HS-5 (cell line): Measurements from ENCODE around the gene MUSTN1.

Experiments
- DNase-seq: peaks from one replicate; pipeline ENCODE4 v3.0.0-alpha.2; 2012; ENCODE audit warnings: low read depth

Gene MUSTN1

DNA sequence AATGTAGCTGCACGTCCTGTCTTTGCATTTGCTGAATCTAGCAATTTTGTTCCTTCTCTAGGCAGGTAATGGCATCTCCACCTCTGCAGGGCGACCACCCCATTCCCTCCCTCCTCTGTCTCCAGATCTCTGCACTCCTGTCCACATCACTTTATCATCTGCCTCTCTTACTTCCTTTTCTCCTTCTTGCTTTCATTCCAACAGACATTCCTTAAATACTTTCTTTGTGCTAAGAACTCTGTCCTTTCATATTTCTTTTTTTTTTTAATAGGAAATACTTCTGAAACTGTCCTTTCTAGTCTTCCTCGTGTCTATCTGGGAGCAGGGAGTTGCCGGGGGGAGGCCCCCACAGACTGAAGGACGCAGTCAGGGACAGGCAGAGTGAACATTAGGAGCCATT is 33.0 kb downstream of the MUSTN1 start:
- no peak for DNase-seq

DNA sequence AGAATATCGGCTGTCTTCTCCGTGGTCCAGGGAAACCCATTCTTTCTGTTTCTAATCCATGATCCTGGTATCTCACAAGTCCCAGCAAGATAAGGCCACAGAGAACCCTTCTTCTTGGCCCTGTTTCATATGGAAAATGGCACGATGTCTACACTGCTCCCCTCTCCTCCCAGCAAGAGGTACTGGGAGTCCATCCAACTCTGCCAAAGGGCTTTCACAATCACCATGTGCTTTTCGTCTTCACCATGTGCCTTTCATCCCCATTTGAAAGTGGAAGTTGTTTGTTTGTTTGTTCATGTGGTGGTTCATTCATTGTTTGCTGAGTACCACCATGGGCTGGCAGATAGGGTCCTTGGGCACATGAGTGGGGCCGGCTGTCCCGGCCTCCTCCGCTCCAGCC is 34.7 kb downstream of the MUSTN1 start:
- DNase-seq: no peak

DNA sequence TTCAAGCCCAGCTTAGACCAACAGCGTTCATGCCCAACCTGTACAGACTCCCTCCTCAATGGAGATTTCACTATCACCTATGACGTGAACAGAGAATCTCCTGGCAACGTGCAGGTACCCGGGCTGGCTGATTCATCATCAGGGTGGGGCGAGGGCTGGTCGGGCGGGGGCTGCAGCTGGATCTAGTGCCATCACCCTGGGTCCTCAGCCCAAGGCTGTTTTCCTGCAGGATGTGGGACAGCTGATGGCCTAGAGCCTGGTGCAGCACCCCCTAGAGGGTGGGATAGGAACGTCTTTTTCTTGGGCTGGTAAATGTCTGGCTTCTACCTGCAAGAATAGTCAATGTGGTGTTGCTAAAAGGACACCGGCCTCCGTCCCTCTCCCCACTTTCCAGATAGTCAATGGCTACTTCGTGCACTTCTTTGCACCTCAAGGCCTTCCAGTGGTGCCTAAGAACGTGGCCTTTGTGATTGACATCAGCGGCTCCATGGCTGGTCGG is 35.8 kb downstream of the MUSTN1 start:
- no peak for DNase-seq

DNA sequence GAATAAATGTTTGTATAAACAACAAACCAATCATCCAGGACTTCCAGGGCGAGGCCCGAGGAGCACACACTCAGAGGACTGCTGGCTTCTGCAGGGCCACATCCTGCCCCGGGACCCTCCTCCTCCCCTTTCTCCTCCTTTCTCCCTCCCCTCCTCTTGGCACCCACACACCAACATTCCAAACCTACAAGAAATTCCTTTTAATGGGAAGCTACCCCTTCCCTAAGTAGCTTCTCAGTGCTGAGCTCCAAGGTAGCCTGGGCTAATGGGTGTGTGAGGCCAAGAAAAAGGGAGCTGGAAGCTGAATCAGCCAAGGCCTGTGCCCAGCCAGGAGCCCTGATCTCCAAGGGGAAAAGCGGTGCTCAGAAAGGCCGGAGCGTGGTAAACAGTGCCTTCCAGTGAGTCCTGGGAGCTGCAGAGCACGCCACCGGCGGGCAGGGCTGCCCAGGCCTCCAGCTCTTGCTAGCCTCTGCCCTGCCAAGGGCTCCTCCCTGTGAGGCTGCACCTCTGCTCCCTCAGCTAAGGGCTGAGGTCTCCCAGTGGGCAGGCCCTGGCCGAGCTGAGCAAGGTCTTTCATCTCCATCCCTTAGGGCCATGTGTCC is 36.3 kb downstream of the MUSTN1 start:
- no peak for DNase-seq

DNA sequence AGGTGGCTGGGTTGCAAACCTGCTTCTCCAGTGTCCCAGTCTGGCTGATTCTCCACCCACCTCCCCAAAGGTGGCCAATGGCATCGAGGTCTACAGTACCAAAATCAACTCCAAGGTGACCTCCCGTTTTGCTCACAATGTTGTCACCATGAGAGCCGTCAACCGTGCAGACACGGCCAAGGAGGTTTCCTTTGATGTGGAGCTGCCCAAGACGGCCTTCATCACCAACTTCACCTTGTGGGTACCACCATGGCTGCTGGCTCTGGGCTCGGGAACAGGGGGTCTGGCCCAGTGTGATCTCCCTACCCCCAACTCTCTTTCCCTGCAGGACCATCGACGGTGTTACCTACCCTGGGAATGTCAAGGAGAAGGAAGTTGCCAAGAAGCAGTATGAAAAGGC is 38.4 kb downstream of the MUSTN1 start:
- DNase-seq: no peak

DNA sequence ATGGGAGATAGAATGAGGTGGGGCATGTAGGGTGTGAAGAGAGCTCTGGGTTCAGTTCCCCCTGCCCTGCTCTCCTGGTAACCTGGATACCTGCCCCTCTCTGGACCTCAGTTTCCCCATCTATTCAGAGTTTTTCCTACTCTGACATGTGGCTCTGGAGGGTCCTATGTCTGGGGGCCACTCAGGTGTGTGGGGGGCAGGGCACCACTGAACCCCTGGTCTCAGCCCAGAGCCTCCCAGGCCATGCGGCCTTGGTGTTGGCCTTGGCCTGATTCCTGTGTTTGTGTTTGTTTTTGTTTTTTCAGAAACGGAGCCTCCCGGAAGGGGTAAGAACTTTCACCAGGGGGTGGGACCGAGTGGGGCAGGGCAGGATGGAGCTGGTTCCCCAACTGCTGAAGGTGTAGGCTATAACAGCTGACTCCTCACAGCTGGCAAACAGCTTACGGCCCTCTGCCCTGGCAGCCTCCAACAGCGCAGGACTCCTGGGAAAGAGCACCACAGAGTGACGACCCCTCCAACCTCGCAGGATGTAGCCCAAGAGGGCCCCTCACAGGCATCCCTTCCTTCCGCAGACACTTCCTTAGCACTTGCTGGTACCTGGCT is 39.4 kb downstream of the MUSTN1 start:
- DNase-seq: no peak

DNA sequence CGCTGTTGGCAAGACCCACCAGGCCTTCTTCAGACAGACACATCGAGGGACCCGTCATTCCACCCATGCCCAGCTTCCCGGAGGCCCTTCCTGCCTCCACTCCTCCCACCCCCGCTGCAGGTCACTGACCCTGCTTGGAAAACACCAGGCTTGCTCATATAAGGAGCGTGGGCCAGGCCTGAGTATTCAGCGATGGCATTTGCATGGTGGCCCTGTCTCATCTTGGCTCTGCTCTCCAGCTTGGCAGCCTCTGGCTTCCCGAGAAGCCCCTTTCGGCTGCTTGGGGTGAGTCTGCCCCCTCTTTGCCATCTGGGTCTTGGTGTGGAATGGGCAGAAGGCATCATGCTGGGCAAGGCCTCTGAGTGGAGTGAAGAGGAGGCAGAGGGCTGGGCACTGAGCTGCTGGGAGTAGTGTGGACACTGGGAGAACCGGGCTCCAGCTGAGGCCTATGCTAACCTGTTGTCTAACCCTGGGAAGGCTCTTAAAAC is 40.2 kb downstream of the MUSTN1 start, which contains the start of gene ITIH3:
Gene ITIH3, plus strand, starts transcription at position 185 of the 488 bp plus-strand sequence. Its CDS starts 8 bp downstream, at position 193.
- DNase-seq: no peak

DNA sequence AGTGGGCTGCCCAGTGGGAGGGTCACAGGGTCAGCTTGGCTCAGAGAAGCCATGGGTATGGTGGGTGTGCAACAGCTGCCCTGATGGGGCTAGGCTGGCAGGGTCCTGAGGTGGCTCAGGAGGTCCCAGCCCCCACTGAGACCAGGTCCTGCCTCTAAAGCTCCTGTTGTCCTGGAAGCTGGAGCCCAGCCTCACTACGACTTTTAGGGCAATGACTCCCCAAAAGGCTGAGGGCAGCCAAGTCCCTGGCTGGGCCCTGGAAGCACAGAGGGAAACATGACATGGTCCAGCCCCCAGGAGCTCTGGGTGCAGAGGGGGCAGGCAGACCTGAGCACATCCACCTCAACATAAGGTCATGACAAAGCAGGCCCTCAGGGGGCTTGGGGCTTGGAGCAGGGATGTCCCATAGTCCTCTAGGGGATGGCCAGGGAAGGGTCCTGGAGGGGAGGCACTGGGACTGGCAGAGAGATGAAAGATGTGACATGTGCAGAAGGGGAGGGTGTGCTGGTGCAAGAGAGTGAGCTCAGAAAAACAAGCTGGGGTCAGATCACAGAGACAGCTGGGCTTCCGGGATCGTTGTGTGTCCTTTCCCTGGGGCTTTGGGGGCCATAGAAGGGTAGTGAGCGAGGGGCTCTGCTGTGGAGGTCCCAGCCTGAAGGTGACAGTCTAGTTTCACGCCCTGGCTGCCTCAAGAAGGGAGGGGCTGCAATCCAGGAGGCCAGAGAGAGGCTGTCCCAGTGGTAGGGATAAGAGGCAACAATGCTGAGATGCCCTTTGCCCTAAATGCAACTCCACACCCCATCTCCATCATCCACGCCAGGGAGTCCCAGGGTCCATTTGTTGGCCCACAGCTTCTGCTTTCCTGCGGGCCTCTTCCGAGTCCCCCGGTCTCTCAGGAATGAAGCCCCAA is 40.9 kb downstream of the MUSTN1 start:
- DNase-seq: no peak

DNA sequence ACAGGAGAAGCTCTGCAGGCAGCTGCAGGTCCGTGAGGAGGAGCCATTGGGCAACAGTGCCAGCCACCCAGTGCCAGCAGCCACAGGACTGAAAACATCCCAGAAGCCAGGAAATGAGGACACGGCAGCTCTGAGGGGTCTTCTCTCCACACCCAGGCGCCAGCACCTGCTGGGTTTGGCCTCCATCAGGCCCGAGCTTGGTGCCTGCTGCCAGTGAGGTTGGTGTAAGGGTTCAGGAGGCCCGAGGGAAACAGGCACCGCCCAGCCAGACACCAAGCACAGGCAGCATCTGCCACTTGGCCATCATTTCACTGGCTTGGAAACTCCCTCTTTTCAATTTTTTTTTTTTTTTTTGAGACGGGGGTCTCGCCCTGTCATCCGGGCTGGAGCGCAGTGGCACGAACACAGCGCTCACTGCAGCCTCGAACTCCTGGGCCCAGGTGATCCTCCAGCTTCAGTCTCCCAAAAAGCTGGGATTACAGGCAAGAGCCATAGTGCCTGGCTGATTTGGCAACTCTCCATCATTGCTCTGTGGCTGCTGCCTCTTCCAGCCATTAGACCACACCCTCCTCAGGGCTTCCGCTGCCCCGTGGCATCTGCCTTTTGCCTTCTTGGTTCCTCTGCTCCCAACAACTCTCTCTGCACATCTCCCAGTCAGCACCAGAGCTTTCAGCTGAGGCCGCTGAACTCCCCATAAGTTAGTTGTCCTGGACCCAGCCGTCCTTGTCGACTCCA is 41.7 kb downstream of the MUSTN1 start:
- DNase-seq: no peak

DNA sequence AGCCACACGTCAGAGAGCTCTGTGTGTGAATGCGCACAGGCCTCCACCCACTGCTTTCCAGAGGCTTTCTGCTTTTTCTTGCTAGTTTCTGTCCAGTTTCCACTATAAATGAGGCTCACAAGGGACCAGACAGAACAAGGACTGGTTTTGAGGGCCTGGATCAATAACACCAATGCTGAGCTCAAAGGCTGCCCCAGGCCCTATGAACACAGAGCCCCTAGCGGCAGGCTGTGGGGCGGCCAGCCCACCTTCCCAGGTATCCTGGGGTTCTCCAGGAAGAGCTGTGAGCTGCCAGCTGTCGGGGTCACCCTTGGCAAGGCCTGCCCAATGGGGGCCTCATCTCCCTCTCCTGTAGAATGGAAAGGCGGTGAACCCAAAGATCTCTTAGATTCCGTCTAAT is 42.4 kb downstream of the MUSTN1 start:
- no peak for DNase-seq

DNA sequence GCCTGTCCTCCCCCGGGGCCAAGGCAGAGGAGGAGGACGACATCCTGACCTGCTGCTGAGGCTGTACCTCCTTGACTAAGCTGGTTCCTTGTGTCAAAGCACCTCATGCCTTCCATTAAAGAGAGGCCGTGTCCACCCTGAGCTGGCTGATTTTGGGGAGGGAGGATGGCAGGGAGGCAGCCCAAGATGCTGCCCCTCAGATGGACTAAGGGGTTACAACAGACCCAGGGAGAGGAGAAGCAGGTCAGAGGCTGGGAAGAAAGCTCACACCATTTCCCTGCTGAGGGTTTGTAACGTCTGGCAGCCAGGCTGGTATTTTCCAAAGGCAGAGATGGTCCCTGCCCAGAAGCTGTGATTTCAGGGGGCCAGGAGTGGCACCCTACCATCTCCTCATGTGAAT is 42.9 kb downstream of the MUSTN1 start:
- no peak for DNase-seq

DNA sequence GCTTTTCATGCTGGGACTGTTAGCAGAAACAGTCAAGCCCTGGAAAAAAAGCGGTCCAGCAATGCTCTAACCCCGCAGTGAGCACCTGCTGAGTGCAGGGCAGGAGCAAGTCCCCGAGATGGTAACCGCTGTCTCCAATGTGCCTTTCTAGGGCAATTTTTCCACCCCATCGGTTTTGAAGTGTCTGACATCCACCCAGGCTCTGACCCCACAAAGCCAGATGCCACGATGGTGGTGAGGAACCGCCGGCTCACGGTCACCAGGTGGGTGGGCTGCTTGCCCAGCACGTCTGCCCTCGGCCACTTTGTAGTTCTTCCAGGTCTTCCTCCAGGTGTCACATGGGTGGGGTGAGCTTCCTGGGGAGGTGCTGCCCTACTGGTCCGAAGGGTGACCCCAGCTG is 43.5 kb downstream of the MUSTN1 start:
- DNase-seq: no peak

DNA sequence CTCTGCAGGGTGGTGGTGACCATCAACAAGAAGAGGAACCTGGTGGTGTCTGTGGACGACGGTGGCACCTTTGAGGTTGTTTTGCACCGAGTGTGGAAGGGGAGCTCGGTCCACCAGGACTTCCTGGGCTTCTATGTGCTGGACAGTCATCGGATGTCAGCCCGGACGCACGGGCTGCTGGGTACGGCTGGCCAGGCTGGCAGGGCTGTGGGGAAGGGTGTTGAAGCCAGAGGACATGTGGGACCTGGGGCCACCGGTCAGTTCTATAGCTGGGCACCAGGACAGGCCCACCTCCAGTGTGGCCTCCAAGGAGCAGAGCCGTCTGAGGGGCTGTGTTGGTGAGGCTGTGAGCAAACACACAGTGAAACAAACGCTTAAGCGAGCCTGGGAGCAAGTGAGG is 44.1 kb downstream of the MUSTN1 start:
- DNase-seq: no peak

DNA sequence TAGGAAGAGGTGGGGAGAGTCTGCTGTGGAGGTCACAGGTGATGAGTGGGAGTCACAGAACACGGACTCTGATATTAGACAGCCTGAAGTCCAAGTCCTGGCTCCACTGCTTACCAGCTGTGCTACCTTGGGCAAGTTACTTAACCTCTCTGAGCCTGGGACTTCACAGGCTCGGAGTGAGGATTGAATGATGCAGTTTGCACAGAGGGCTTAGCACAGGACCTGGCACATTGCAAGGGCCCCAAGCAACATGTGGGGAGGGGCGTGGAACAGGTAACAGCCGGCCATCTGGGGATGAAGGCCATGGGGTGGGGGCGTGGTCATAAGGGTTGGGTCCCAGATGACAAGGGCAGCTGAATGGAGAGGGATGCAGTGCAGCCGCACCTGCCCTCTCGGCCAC is 44.5 kb downstream of the MUSTN1 start:
- no peak for DNase-seq

DNA sequence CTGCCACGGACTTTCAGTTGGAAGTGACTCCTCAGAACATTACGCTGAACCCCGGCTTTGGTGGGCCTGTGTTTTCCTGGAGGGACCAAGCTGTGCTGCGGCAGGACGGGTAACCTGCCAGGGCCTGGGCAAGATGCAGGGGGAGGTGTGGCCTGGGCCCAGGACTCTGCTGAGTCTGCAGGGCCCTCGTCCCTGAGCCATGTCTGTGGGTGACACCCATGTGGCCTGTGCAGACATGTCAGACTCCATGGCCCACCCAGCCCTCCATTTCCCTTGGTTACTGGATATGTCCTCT is 45.1 kb downstream of the MUSTN1 start:
- no peak for DNase-seq

DNA sequence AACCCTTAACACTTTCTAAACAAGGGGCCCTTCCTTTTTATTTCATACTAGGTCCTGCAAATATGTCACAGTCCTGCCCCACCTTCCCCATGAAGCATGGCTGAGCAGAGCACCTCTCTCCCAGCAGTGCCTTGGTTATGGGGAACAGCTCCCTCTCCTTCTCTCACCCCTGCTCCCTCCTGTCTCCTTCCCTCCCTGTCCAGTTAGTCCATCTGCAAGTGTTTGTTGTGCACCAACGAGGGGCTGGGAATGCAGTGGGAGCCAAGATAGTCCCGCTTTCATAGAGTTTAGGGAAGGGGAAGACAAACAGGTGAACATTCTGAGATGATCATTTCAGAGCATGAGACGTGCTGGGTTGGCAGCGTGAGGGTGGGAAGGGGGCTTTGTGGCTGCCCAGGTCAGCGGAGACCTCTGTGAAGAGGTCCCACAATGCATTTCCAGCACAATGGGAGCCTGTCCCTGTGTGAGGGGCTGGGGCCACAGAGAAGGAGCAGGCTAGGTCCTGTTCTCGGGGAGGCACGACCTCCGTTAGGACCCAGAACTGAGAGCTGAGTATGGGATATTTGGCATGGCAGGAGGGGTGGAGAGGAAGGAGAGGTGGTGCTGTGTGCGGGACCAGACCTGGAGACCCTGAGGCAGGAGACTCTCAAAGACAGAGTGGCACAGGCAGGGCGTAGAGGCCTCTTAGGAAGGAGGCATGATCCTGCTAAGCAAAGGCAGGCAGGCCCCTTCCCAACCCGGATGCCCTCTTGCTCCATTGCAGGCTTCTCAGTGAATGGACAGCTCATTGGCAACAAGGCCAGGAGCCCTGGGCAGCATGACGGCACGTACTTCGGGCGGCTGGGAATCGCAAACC is 45.7 kb downstream of the MUSTN1 start:
- no peak for DNase-seq

DNA sequence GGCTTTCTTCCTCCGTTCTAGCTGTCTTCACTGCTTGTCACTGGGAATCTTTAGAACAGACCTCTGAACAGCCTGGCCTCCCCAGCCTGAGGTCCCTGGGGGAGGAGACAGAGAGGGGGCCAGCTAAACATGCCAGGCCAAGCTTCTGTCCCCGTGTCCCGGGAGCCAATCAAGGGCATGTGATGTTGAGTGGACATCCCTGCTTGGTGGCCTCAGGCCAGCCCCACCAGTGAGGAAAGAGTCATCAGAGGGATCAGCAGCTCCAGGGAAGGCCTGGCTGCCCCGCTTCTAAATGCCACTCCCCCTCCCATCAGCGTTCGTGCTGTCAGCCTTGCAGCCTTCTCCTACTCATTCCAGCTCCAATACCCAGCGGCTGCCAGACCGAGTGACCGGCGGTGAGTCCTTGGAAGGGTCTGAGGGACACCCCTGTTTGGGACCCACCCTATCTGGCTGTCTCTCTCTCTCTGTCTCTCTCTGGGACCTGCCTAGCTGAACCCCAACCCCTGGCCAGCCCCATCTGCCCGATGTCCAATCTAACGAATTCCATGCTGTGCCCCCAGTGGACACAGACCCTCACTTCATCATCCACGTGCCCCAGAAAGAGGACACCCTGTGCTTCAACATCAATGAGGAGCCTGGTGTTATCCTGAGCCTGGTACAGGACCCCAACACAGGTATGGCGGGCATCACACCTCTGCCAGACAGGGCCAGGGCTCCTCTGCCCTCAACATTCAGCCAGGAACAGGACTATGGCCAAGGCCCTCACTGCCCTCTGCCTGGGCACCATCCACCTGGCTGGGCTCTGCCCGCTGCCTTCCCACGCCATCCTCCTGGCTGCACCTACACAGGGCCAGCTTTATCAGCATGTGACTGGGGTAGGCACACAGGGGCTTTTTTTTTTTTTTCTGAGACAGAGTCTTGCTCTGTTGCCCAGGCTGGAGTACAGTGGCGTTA is 46.9 kb downstream of the MUSTN1 start:
- no peak for DNase-seq

DNA sequence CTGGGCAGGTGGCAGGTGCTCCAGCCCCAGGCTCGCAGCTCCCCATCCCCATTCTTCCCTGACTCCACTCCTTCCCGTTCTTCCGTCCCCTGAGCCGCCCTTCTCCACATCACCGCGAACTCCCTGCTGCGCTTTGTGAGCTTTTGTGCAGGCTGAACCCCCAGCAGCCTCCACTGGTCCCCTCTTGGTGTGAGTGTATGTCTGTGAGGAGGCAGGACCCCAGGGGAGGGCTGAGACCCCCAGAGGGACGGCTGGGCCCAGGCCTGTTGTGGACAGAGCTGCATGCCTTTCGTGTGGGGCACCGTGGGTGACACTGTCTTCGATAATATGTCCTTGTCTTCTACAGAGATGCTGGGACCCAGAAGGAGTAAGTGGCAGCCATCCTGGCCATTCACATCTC is 47.6 kb downstream of the MUSTN1 start:
- DNase-seq: no peak

DNA sequence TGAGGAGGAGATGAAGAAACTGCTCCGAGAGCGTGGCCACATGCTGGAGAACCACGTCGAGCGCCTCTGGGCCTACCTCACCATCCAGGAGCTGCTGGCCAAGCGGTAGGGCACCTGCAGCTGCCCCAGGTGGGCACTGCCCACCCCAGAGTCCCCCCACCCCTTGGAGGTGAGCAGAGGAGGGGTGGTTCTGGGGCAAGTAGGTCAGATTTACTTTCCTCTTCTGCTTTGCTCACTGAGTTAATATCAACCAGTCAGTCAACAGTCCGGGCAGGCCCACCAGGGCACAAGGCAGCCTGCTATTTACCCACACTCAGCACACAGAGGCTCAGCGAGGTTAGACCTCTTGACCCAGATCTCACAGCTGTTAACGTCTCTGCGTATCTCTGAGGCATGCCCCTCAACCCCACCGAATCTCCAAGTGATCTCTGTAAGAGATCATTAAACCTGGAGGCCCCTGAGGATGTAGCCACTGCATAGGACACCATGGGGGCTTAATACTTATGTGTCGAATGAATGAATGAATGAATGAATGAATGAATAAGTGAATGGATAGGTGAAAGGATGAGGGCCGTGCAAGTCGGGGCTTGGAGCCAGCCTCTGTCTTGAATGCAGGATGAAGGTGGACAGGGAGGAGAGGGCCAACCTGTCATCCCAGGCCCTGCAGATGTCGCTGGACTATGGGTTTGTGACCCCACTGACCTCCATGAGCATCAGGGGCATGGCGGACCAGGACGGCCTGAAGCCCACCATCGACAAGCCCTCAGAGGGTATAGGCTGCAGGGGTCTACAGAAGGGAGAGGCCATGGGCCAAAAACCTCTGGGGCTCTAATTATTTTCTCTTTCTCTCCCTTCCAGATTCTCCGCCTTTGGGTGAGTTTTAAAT is 48.2 kb downstream of the MUSTN1 start:
- DNase-seq: no peak
